Mesenchymal stem cell (in vitro differentiated cells and primary cell): Measurements from ENCODE around the gene CCDC188.
A peak's percentile ranks its signal among the peaks of the same experiment; 100 is the strongest.

Experiments used
- DNase-seq: peaks from one replicate; pipeline ENCODE4 v3.0.0-alpha.2; 2013
- H2AFZ ChIP-seq: one replicate; pipeline ENCODE4 v1.6.1; 2013; ENCODE audit warnings: low read depth, mild to moderate bottlenecking, control low read depth, inconsistent platforms, low read length, moderate library complexity
- H2AK5ac ChIP-seq: 2 replicates; pipeline ENCODE4 v1.6.1; 2013; ENCODE audit warnings: low read length, moderate library complexity, mild to moderate bottlenecking, inconsistent platforms; ENCODE audit not compliant: severe bottlenecking
- H2BK120ac ChIP-seq: one replicate; pipeline ENCODE4 v1.6.1; 2013; ENCODE audit warnings: low read depth, mild to moderate bottlenecking, inconsistent platforms, low read length, moderate library complexity
- H2BK12ac ChIP-seq, 2 experiments: one replicate each; pipeline ENCODE4 v1.6.1; 2013; ENCODE audit warnings: inconsistent platforms in 2 of 2, low read length in 2 of 2, mild to moderate bottlenecking in 2 of 2, moderate library complexity in 2 of 2, control low read depth in 1 of 2
- H2BK15ac ChIP-seq: one replicate; pipeline ENCODE4 v1.6.1; 2013; ENCODE audit warnings: mild to moderate bottlenecking, low read depth, inconsistent platforms; ENCODE audit not compliant: poor library complexity, severe bottlenecking
- H2BK5ac ChIP-seq: 2 replicates; pipeline ENCODE4 v1.6.1; 2013; ENCODE audit warnings: low read depth, mild to moderate bottlenecking, low read length, control low read depth, inconsistent platforms; ENCODE audit not compliant: poor library complexity, severe bottlenecking
- H3K14ac ChIP-seq, 2 experiments: one replicate each; pipeline ENCODE4 v1.6.1; 2013; ENCODE audit warnings: inconsistent platforms in 2 of 2, low read length in 2 of 2, control low read depth in 1 of 2, mild to moderate bottlenecking in 1 of 2, moderate library complexity in 1 of 2
- H3K18ac ChIP-seq, 2 experiments: one replicate each; pipeline ENCODE4 v1.6.1; 2013; ENCODE audit warnings: inconsistent platforms in 2 of 2, low read length in 2 of 2, control low read depth in 1 of 2, low read depth in 1 of 2, mild to moderate bottlenecking in 1 of 2
- H3K23ac ChIP-seq, 2 experiments: one replicate each; pipeline ENCODE4 v1.6.1; 2013; ENCODE audit warnings: inconsistent platforms in 2 of 2, low read length in 2 of 2, mild to moderate bottlenecking in 2 of 2, moderate library complexity in 2 of 2, control low read depth in 1 of 2
- H3K27ac ChIP-seq: 2 replicates; pipeline ENCODE4 v1.5.1; 2013; ENCODE audit warnings: mild to moderate bottlenecking, moderate library complexity, low read length, control low read depth, inconsistent platforms; ENCODE audit not compliant: poor library complexity, severe bottlenecking
- H3K27me3 ChIP-seq, 2 experiments: 2 replicates each; pipeline versions ENCODE4 v1.6.1 to v1.7.0; 2013; ENCODE audit warnings: low read length in 2 of 2, mild to moderate bottlenecking in 2 of 2, moderate library complexity in 2 of 2, control low read depth in 1 of 2, inconsistent platforms in 1 of 2; ENCODE audit not compliant: control insufficient read depth in 1 of 2, insufficient read depth in 1 of 2
- H3K36me3 ChIP-seq, 2 experiments: 2 replicates each; pipeline versions ENCODE4 v1.6.1 to v1.7.0; 2013; ENCODE audit warnings: low read length in 2 of 2, control low read depth in 1 of 2, inconsistent platforms in 1 of 2, low read depth in 1 of 2, mild to moderate bottlenecking in 1 of 2; ENCODE audit not compliant: insufficient read depth in 2 of 2, control insufficient read depth in 1 of 2
- H3K4ac ChIP-seq, 2 experiments: one replicate each; pipeline ENCODE4 v1.6.1; 2013; ENCODE audit warnings: inconsistent platforms in 2 of 2, low read length in 2 of 2, mild to moderate bottlenecking in 2 of 2, moderate library complexity in 2 of 2, control low read depth in 1 of 2, low read depth in 1 of 2
- H3K4me1 ChIP-seq: 2 replicates; pipeline ENCODE4 v1.6.1; 2013; ENCODE audit warnings: low read depth, low read length, control low read depth; ENCODE audit not compliant: control insufficient read depth, insufficient read depth
- H3K4me2 ChIP-seq: 2 replicates; pipeline ENCODE4 v1.6.1; 2013; ENCODE audit warnings: low read length, mild to moderate bottlenecking, inconsistent platforms; ENCODE audit not compliant: poor library complexity, severe bottlenecking
- H3K4me3 ChIP-seq, 2 experiments: 2 replicates each; pipeline versions ENCODE4 v1.5.1 to v1.7.0; 2013; ENCODE audit warnings: low read length in 2 of 2, mild to moderate bottlenecking in 2 of 2, control low read depth in 1 of 2, low read depth in 1 of 2; ENCODE audit not compliant: insufficient read depth in 1 of 2
- H3K79me1 ChIP-seq: replicated peaks from 2 replicates; pipeline ENCODE4 v1.6.1; 2013; ENCODE audit warnings: mild to moderate bottlenecking, control low read depth, low read length, inconsistent platforms; ENCODE audit not compliant: poor library complexity, severe bottlenecking
- H3K9ac ChIP-seq: 2 replicates; pipeline ENCODE4 v1.7.0; 2013; ENCODE audit warnings: mild to moderate bottlenecking, low read length, moderate library complexity
- H3K9me3 ChIP-seq: 2 replicates; pipeline ENCODE4 v1.7.0; 2013; ENCODE audit warnings: mild to moderate bottlenecking, low read length; ENCODE audit not compliant: control insufficient read depth
- H4K8ac ChIP-seq: one replicate; pipeline ENCODE4 v1.6.1; 2013; ENCODE audit warnings: inconsistent platforms, mild to moderate bottlenecking, low read length, moderate library complexity
- H4K91ac ChIP-seq: one replicate; pipeline ENCODE4 v1.6.1; 2013; ENCODE audit warnings: mild to moderate bottlenecking, low read length, inconsistent platforms
- WGBS: methylation state at CpG from one replicate; pipeline ENCODE4 v1.1.7; 2013; ENCODE audit warnings: mixed read lengths; 5-methylcytosine and 5-hydroxymethylcytosine counted together

CCDC188 gene

GRCh38 chr22:20121856-20122415, 28.9 kb downstream of the CCDC188 start:
- Histone ChIP-seq H3K9ac (no peak overlapping the region), H3K36me3 (peaks cover 64 to 77% of the 10 kb centered on the region in 2 experiments), H2AK5ac (no peak overlapping the region), H3K14ac (no peak overlapping the region), H3K4me3 (no peak overlapping the region), H3K18ac (no peak overlapping the region), H3K27ac (no peak overlapping the region), H3K27me3 (no peaks in the 10 kb centered on the region), H2BK120ac (no peak overlapping the region), H2BK15ac (no peak overlapping the region), H2BK12ac (no peak overlapping the region), H2AFZ (no peak overlapping the region), H3K4ac (no peak overlapping the region), H3K4me1 (peaks cover 9% of the 10 kb centered on the region), H4K8ac (peak overlapping the region; percentile 17), H2BK5ac (no peak overlapping the region), H3K79me1 (peaks cover 23% of the 10 kb centered on the region), H3K4me2 (no peak overlapping the region), H3K23ac (no peak overlapping the region), H3K9me3 (no peaks in the 10 kb centered on the region), H4K91ac (no peak overlapping the region)
- WGBS = 94% methylated on average over 22 of the region's 22 CpGs
- DNase-seq = no peak

DNA sequence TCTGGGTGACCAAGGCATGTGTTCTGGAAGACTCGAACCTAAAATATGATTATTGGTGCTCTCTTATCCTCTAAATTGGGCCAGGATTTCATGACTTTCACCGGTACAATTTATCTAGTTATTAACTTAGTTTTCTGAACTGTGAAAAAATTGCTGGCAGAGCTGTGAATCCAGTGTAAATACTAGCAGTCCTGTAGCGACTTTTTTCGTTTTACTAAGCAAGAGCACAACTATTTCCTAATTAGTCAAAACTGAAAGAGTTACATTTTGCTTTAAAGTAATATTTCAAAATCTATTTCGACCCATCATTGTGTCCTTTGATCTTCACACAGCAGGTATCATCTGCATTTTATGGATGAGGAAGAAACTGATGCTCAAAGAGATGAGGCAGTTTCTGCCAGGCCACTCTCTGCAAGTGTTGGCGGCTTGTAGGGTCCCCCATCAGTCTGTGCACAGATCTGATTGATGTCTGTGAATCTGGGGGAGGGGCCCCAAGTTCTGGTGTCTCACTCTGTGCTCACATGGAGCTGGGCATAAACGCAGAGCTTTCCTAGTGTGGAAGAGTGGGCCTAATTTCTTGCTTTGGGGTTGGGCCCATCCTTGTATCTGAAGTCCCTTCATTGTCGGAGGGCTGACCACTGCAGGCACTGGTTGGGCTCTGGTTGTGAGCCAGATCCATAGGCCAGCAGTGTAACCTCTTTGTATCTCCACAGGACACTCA, 32.4 kb downstream of the CCDC188 start:
- Histone ChIP-seq H3K27me3 (no peaks in the 10 kb centered on the region), H3K79me1 (peaks cover 29% of the 10 kb centered on the region), H2BK15ac (no peak overlapping the region), H4K8ac (no peak overlapping the region), H2AFZ (no peak overlapping the region), H3K23ac (peak overlapping the region in 1 of 2 experiments; percentile 82), H3K18ac (no peak overlapping the region), H3K9ac (peak overlapping the region; percentile 90), H3K4me3 (peak overlapping the region; percentile 96), H2BK12ac (no peak overlapping the region), H3K4me2 (peak overlapping the region; percentile 85), H3K36me3 (peaks cover 54 to 73% of the 10 kb centered on the region in 2 experiments), H2BK5ac (no peak overlapping the region), H2AK5ac (no peak overlapping the region), H3K9me3 (no peaks in the 10 kb centered on the region), H3K27ac (peak overlapping the region; percentile 58), H2BK120ac (no peak overlapping the region), H3K4me1 (peaks cover 27% of the 10 kb centered on the region), H3K14ac (no peak overlapping the region), H4K91ac (no peak overlapping the region), H3K4ac (no peak overlapping the region)
- DNase-seq = no peak
- 69% methylated on average over 3 of the region's 8 CpGs for WGBS

DNA sequence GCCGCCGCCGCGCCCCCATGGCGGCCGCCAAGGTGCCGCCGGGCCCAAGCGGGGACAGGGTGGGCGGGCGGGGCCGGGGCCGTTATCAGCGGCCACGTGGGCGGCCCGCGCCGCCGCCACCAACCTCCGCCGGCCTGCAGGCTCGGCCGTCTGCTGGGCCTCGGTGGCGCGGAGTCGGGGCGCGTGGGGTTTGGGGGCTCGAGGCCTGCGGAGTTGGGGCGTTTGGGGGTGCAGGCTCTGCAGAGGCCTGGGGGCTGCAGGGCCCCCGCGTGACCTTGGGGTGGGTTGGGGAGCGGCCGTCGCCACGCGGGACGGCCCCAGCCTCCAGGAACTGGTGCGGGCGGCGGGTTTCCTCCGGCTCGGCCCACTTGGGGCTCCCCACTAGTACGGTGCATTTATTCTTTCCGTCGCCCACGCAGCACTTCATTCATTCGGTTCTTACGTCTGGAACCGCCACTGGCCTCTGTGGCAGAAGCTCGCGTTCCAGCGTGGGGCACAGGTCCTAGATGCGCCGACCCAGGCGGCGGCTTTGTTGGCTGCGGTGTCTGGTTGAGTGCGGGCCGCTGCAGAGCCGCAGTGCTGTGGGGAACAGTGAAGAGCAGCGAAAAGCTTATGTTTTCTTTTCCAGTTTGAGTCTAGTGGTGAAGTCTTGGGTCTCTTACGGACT, 33.1 kb downstream of the CCDC188 start:
- peak overlapping the region; percentile 46 to 66 for H3K18ac ChIP-seq
- peak overlapping the region; percentile 34 for H2AFZ ChIP-seq
- peak overlapping the region; percentile 96 for H3K4me3 ChIP-seq
- H3K4ac ChIP-seq = peak overlapping the region; percentile 69 to 72
- peak overlapping the region; percentile 86 for H4K91ac ChIP-seq
- peak; percentile 48 for DNase-seq
- no peak overlapping the region for H2BK5ac ChIP-seq
- peak overlapping the region in 1 of 2 experiments; percentile 73 for H3K23ac ChIP-seq
- H2BK12ac ChIP-seq = no peak overlapping the region
- H2AK5ac ChIP-seq = no peak overlapping the region
- H3K4me1 ChIP-seq = peaks cover 27% of the 10 kb centered on the region
- no peaks in the 10 kb centered on the region for H3K27me3 ChIP-seq
- no peak overlapping the region for H2BK15ac ChIP-seq
- H2BK120ac ChIP-seq = peak overlapping the region; percentile 96
- under 1% methylated on average over 59 of the region's 66 CpGs for WGBS
- peak overlapping the region; percentile 90 for H3K9ac ChIP-seq
- peak overlapping the region in 1 of 2 experiments; percentile 0 for H3K14ac ChIP-seq
- peak overlapping the region; percentile 85 for H3K4me2 ChIP-seq
- H3K9me3 ChIP-seq = no peaks in the 10 kb centered on the region
- H3K79me1 ChIP-seq = peaks cover 33% of the 10 kb centered on the region
- peak overlapping the region; percentile 66 for H4K8ac ChIP-seq
- peaks cover 59 to 73% of the 10 kb centered on the region in 2 experiments for H3K36me3 ChIP-seq
- peak overlapping the region; percentile 58 for H3K27ac ChIP-seq
